HepG2 (cell line): ENCODE data around the gene HOXA11. TPM values are rescaled to one million over a fixed set of nuclear protein-coding genes. Genes with fewer than 3 reads are reported as not detected.

Experiments
- CHD4 ChIP-seq: fragments of 200-600 bp; sonication (generic); IDR thresholded peaks from 2 replicates; pipeline ENCODE4 v1.7.0; 2017; ENCODE audit warnings: mild to moderate bottlenecking, low read length, borderline replicate concordance
- CREB1 ChIP-seq, 2 experiments: fragments of 450-650 bp in 1 of 2; IDR thresholded peaks; 2 replicates each; pipeline ENCODE4 v1.6.1; 2016 to 2017; ENCODE audit warnings: control low read depth in 1 of 2, mild to moderate bottlenecking in 1 of 2, missing compliant biosample characterization in 1 of 2, missing genetic modification characterization in 1 of 2
- EED ChIP-seq: sonication (generic); formaldehyde crosslinking; IDR thresholded peaks from 2 replicates; pipeline ENCODE4 v1.5.0; 2020; ENCODE audit warnings: mild to moderate bottlenecking, missing genetic modification reagents
- GRHL1 ChIP-seq: sonication (generic); formaldehyde crosslinking; conservative IDR thresholded peaks from 2 replicates; pipeline ENCODE4 v1.8.0; 2022; ENCODE audit warnings: missing genetic modification reagents
- HNF4A ChIP-seq: sonication (generic); formaldehyde crosslinking; IDR thresholded peaks from 2 replicates; pipeline ENCODE4 v1.4.0; 2020; ENCODE audit warnings: missing genetic modification reagents
- NR1H2 ChIP-seq: sonication (generic); formaldehyde crosslinking; IDR thresholded peaks from 2 replicates; pipeline ENCODE4 v1.8.1; 2022; ENCODE audit warnings: low read depth, missing genetic modification reagents, borderline replicate concordance
- SMC3 ChIP-seq: IDR thresholded peaks from 2 replicates; pipeline ENCODE4 v1.6.1; 2011; ENCODE audit warnings: low read length, improper control_type of control experiment
- ZBTB43 ChIP-seq: sonication (generic); formaldehyde crosslinking; conservative IDR thresholded peaks from 2 replicates; pipeline ENCODE4 v1.4.0; 2020; ENCODE audit warnings: missing genetic modification reagents
- ZFP36L1 ChIP-seq: sonication (generic); formaldehyde crosslinking; IDR thresholded peaks from 2 replicates; pipeline ENCODE4 v1.8.0; 2022; ENCODE audit warnings: mild to moderate bottlenecking, missing genetic modification reagents, moderate library complexity
- ZNF280D ChIP-seq: sonication (generic); formaldehyde crosslinking; IDR thresholded peaks from 2 replicates; pipeline ENCODE4 v1.5.1; 2020; ENCODE audit warnings: mild to moderate bottlenecking, missing genetic modification reagents
- ZNF354B ChIP-seq: sonication (generic); formaldehyde crosslinking; IDR thresholded peaks from 2 replicates; pipeline ENCODE4 v1.8.0; 2022; ENCODE audit warnings: mild to moderate bottlenecking, missing genetic modification reagents
- ZNF883 ChIP-seq: sonication (generic); formaldehyde crosslinking; IDR thresholded peaks from 2 replicates; pipeline ENCODE4 v1.5.1; 2020; ENCODE audit warnings: mild to moderate bottlenecking, missing genetic modification reagents; ENCODE audit errors: not compliant biosample characterization
- ZSCAN29 ChIP-seq: sonication (generic); formaldehyde crosslinking; conservative IDR thresholded peaks from 2 replicates; pipeline ENCODE4 v1.4.0; 2020; ENCODE audit warnings: mild to moderate bottlenecking, missing genetic modification reagents
- polyA plus RNA-seq, 8 experiments: library from polyadenylated mRNA; depleted of rRNA in 3 of 8; stranded (reverse) in 7 of 8; unstranded in 1 of 8; fragments of >200 nt; fragmentation: Illumina TruSeq in 4 of 8; extraction: Trizol in 4 of 8; gene quantifications; 2 replicates each; pipeline versions ENCODE4 v1.2.1 to v1.2.3, GENCODE V29; 2011 to 2016; ENCODE audit warnings: low read depth in 4 of 8, missing spikeins in 1 of 8, mixed read lengths in 1 of 8; ENCODE audit not compliant: insufficient read depth in 1 of 8
- total RNA-seq, 5 experiments: library from RNA; depleted of rRNA; stranded (reverse); fragments of >200 nt; fragmentation: Illumina TruSeq; extraction: Trizol; gene quantifications; 2 replicates each; pipeline ENCODE4 v1.2.3, GENCODE V29; 2016; ENCODE audit warnings: low read depth in 1 of 5
- TF ChIP-seq, protein P1 (sequence below): sonication (generic); formaldehyde crosslinking; IDR thresholded peaks from 2 replicates; pipeline ENCODE4 v1.4.0; 2020; ENCODE audit warnings: missing genetic modification reagents, borderline replicate concordance
- TF ChIP-seq, protein P2 (sequence below): sonication (generic); formaldehyde crosslinking; IDR thresholded peaks from 2 replicates; pipeline ENCODE4 v1.4.0; 2020; ENCODE audit warnings: missing genetic modification reagents
- TF ChIP-seq, protein P3 (sequence below): sonication (generic); formaldehyde crosslinking; IDR thresholded peaks from 2 replicates; pipeline ENCODE4 v1.4.0; 2020; ENCODE audit warnings: missing genetic modification reagents, low read depth, mild to moderate bottlenecking, borderline replicate concordance

Gene HOXA11
- total and polyA plus RNA-seq, 2 of the 13 experiments (the other 11 are each of a cell fraction or from before 2014, with no cell fraction given) = not detected

- TF ChIP-seq, protein P1, sequence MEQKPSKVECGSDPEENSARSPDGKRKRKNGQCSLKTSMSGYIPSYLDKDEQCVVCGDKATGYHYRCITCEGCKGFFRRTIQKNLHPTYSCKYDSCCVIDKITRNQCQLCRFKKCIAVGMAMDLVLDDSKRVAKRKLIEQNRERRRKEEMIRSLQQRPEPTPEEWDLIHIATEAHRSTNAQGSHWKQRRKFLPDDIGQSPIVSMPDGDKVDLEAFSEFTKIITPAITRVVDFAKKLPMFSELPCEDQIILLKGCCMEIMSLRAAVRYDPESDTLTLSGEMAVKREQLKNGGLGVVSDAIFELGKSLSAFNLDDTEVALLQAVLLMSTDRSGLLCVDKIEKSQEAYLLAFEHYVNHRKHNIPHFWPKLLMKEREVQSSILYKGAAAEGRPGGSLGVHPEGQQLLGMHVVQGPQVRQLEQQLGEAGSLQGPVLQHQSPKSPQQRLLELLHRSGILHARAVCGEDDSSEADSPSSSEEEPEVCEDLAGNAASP (CRISPR knock-in tag) = peak; percentile 75; the same call in 1 of the 2 replicates
- no peak for TF ChIP-seq EED (CRISPR knock-in tag)
- TF ChIP-seq ZBTB43 (CRISPR knock-in tag) = no peak
- no peak for TF ChIP-seq ZFP36L1 (CRISPR knock-in tag)
- no peak for TF ChIP-seq GRHL1 (CRISPR knock-in tag)
- TF ChIP-seq SMC3 = peak; percentile 14; the same call in 1 of the 2 replicates
- no peak for TF ChIP-seq CHD4
- no peak for TF ChIP-seq ZNF280D (CRISPR knock-in tag)
- TF ChIP-seq ZNF883 = no peak
- TF ChIP-seq, protein P2, sequence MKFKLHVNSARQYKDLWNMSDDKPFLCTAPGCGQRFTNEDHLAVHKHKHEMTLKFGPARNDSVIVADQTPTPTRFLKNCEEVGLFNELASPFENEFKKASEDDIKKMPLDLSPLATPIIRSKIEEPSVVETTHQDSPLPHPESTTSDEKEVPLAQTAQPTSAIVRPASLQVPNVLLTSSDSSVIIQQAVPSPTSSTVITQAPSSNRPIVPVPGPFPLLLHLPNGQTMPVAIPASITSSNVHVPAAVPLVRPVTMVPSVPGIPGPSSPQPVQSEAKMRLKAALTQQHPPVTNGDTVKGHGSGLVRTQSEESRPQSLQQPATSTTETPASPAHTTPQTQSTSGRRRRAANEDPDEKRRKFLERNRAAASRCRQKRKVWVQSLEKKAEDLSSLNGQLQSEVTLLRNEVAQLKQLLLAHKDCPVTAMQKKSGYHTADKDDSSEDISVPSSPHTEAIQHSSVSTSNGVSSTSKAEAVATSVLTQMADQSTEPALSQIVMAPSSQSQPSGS (CRISPR knock-in tag) = 0 out of 2 replicates have a peak, but pooled peaks have one; percentile 37
- TF ChIP-seq, protein P3, sequence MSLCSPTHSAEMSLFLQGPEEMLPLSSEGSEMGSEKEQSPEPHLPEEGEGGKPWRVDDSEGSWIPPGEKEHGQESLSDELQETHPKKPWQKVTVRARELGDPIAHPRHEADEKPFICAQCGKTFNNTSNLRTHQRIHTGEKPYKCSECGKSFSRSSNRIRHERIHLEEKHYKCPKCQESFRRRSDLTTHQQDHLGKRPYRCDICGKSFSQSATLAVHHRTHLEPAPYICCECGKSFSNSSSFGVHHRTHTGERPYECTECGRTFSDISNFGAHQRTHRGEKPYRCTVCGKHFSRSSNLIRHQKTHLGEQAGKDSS (CRISPR knock-in tag) = no peak
- TF ChIP-seq ZSCAN29 (CRISPR knock-in tag) = no peak
- TF ChIP-seq HNF4A (CRISPR knock-in tag) = peak; percentile 94
- no peak for TF ChIP-seq CREB1 (IDR thresholded peaks at IDR 0.05)
- TF ChIP-seq CREB1 (CRISPR knock-in tag; IDR thresholded peaks at IDR 0.05) = peak; percentile 57
- no peak for TF ChIP-seq ZNF354B
- no peak for TF ChIP-seq NR1H2 (CRISPR knock-in tag)
Measured at GRCh38 chr7:27133409-27134231, 51.4 kb downstream of the HOXA11 start (continued).
